Rectal smooth muscle tissue (tissue), 1 donor: ENCODE results near the gene ZCCHC7.

ENCODE experiments used
- H3K27ac ChIP-seq: one replicate; pipeline ENCODE4 v1.7.0; 2013; ENCODE audit warnings: low read depth, low read length, inconsistent platforms
- H3K27me3 ChIP-seq: one replicate; pipeline ENCODE4 v1.7.0; 2013; ENCODE audit warnings: low read length; ENCODE audit not compliant: control insufficient read depth, insufficient read depth
- H3K36me3 ChIP-seq: one replicate; pipeline ENCODE4 v1.7.0; 2013; ENCODE audit warnings: low read length; ENCODE audit not compliant: control insufficient read depth, insufficient read depth
- H3K4me1 ChIP-seq: one replicate; pipeline ENCODE4 v1.7.0; 2013; ENCODE audit warnings: low read length; ENCODE audit not compliant: control insufficient read depth, insufficient read depth
- H3K4me3 ChIP-seq: one replicate; pipeline ENCODE4 v1.7.0; 2013; ENCODE audit warnings: low read length
- H3K9ac ChIP-seq: one replicate; pipeline ENCODE4 v1.7.0; 2013; ENCODE audit warnings: low read length

The ZCCHC7 gene

GRCh38 chr9:37331871-37332270 lies 211.5 kb downstream of the ZCCHC7 start:
- no peak overlapping the region for H3K4me3 ChIP-seq
- no peak overlapping the region for H3K9ac ChIP-seq
- H3K27ac ChIP-seq: no peak overlapping the region
- H3K36me3 ChIP-seq: no peaks in the 10 kb centered on the region
- no peaks in the 10 kb centered on the region for H3K4me1 ChIP-seq
- no peaks in the 10 kb centered on the region for H3K27me3 ChIP-seq

GRCh38 chr9:37332578-37332977 lies 212.2 kb downstream of the ZCCHC7 start:
- no peaks in the 10 kb centered on the region for H3K36me3 ChIP-seq
- no peak overlapping the region for H3K9ac ChIP-seq
- H3K4me3 ChIP-seq: no peak overlapping the region
- H3K4me1 ChIP-seq: no peaks in the 10 kb centered on the region
- H3K27ac ChIP-seq: no peak overlapping the region
- H3K27me3 ChIP-seq: no peaks in the 10 kb centered on the region

GRCh38 chr9:37333288-37333687 lies 212.9 kb downstream of the ZCCHC7 start:
- Histone ChIP-seq H3K9ac (no peak overlapping the region), H3K27me3 (no peaks in the 10 kb centered on the region)

GRCh38 chr9:37335238-37335637 lies 214.9 kb downstream of the ZCCHC7 start:
- no peak overlapping the region for H3K4me3 ChIP-seq
- no peaks in the 10 kb centered on the region for H3K27me3 ChIP-seq
- H3K9ac ChIP-seq: no peak overlapping the region
- no peak overlapping the region for H3K27ac ChIP-seq
- no peaks in the 10 kb centered on the region for H3K36me3 ChIP-seq
- no peaks in the 10 kb centered on the region for H3K4me1 ChIP-seq

More at GRCh38 chr9:37333288-37333687, 212.9 kb downstream of the ZCCHC7 start:
- Histone ChIP-seq H3K4me3 (no peak overlapping the region), H3K4me1 (no peaks in the 10 kb centered on the region), H3K27ac (no peak overlapping the region), H3K36me3 (no peaks in the 10 kb centered on the region)

- no peak overlapping the region for H3K9ac ChIP-seq
- no peaks in the 10 kb centered on the region for H3K4me1 ChIP-seq
- H3K4me3 ChIP-seq: no peak overlapping the region
- no peaks in the 10 kb centered on the region for H3K27me3 ChIP-seq
- no peak overlapping the region for H3K27ac ChIP-seq
- H3K36me3 ChIP-seq: no peaks in the 10 kb centered on the region
Measured at GRCh38 chr9:37336150-37336549, 215.8 kb downstream of the ZCCHC7 start.

- H3K27ac ChIP-seq: no peak overlapping the region
- no peaks in the 10 kb centered on the region for H3K36me3 ChIP-seq
- H3K4me1 ChIP-seq: no peaks in the 10 kb centered on the region
- H3K9ac ChIP-seq: no peak overlapping the region
- no peak overlapping the region for H3K4me3 ChIP-seq
- H3K27me3 ChIP-seq: no peaks in the 10 kb centered on the region
Measured at GRCh38 chr9:37337301-37337890, 217.0 kb downstream of the ZCCHC7 start.

GRCh38 chr9:37338218-37338617 lies 217.8 kb downstream of the ZCCHC7 start:
- H3K36me3 ChIP-seq: no peaks in the 10 kb centered on the region
- H3K9ac ChIP-seq: no peak overlapping the region
- H3K27me3 ChIP-seq: no peaks in the 10 kb centered on the region
- no peak overlapping the region for H3K4me3 ChIP-seq
- H3K27ac ChIP-seq: no peak overlapping the region
- no peaks in the 10 kb centered on the region for H3K4me1 ChIP-seq

- Histone ChIP-seq H3K4me3 (no peak overlapping the region), H3K4me1 (no peaks in the 10 kb centered on the region), H3K27me3 (no peaks in the 10 kb centered on the region), H3K9ac (no peak overlapping the region), H3K27ac (no peak overlapping the region), H3K36me3 (no peaks in the 10 kb centered on the region)
Measured at GRCh38 chr9:37339923-37340322, 219.5 kb downstream of the ZCCHC7 start.

- H3K27me3 ChIP-seq: no peaks in the 10 kb centered on the region
- H3K4me3 ChIP-seq: no peak overlapping the region
- no peak overlapping the region for H3K9ac ChIP-seq
- no peaks in the 10 kb centered on the region for H3K4me1 ChIP-seq
- H3K27ac ChIP-seq: no peak overlapping the region
- no peaks in the 10 kb centered on the region for H3K36me3 ChIP-seq
Measured at GRCh38 chr9:37340961-37341360, 220.6 kb downstream of the ZCCHC7 start.

- H3K9ac ChIP-seq: no peak overlapping the region
- no peaks in the 10 kb centered on the region for H3K27me3 ChIP-seq
- H3K36me3 ChIP-seq: no peaks in the 10 kb centered on the region
- H3K4me1 ChIP-seq: no peaks in the 10 kb centered on the region
- H3K27ac ChIP-seq: no peak overlapping the region
- H3K4me3 ChIP-seq: no peak overlapping the region
Measured at GRCh38 chr9:37341704-37342103, 221.3 kb downstream of the ZCCHC7 start.

GRCh38 chr9:37342493-37342892 lies 222.1 kb downstream of the ZCCHC7 start:
- no peak overlapping the region for H3K27ac ChIP-seq
- no peaks in the 10 kb centered on the region for H3K27me3 ChIP-seq
- H3K36me3 ChIP-seq: no peaks in the 10 kb centered on the region
- no peak overlapping the region for H3K4me3 ChIP-seq
- no peak overlapping the region for H3K9ac ChIP-seq
- H3K4me1 ChIP-seq: no peaks in the 10 kb centered on the region

GRCh38 chr9:37342895-37343294 lies 222.5 kb downstream of the ZCCHC7 start:
- H3K4me3 ChIP-seq: no peak overlapping the region
- H3K4me1 ChIP-seq: no peaks in the 10 kb centered on the region
- H3K27me3 ChIP-seq: no peaks in the 10 kb centered on the region
- no peak overlapping the region for H3K27ac ChIP-seq
- no peaks in the 10 kb centered on the region for H3K36me3 ChIP-seq
- H3K9ac ChIP-seq: no peak overlapping the region

GRCh38 chr9:37343724-37344123 lies 223.3 kb downstream of the ZCCHC7 start:
- Histone ChIP-seq H3K36me3 (no peaks in the 10 kb centered on the region), H3K4me1 (no peaks in the 10 kb centered on the region), H3K27me3 (no peaks in the 10 kb centered on the region), H3K9ac (no peak overlapping the region), H3K27ac (no peak overlapping the region), H3K4me3 (no peak overlapping the region)
